GM23248 (cell line): ENCODE measurements around the gene ADAMTS17. TPM values are rescaled to one million over a fixed set of nuclear protein-coding genes. Genes with fewer than 3 reads are reported as not detected.

ENCODE experiments used
- DNase-seq: peaks from one replicate; pipeline ENCODE4 v3.0.0-alpha.2; 2015
- H2AFZ ChIP-seq: fragments of 200-600 bp; sonication (generic); 2 replicates; pipeline ENCODE4 v1.6.1; 2016; ENCODE audit warnings: antibody characterized with exemption
- H3F3A ChIP-seq: fragments of 200-600 bp; sonication (generic); 2 replicates; pipeline ENCODE4 v1.6.1; 2016; ENCODE audit warnings: mild to moderate bottlenecking, antibody characterized with exemption, mixed run types; ENCODE audit not compliant: insufficient read depth
- H3K27ac ChIP-seq: fragments of 200-600 bp; sonication (generic); 2 replicates; pipeline ENCODE4 v1.5.1; 2016; ENCODE audit warnings: mild to moderate bottlenecking
- H3K27me3 ChIP-seq: fragments of 200-600 bp; sonication (generic); replicated peaks from 2 replicates; pipeline ENCODE4 v1.6.1; 2016; ENCODE audit warnings: mild to moderate bottlenecking; ENCODE audit not compliant: insufficient read depth
- H3K36me3 ChIP-seq: fragments of 200-600 bp; sonication (generic); 2 replicates; pipeline ENCODE4 v1.6.1; 2016; ENCODE audit warnings: low read depth, mild to moderate bottlenecking
- H3K4me1 ChIP-seq: fragments of 200-600 bp; sonication (generic); 2 replicates; pipeline ENCODE4 v1.6.1; 2016; ENCODE audit warnings: mild to moderate bottlenecking; ENCODE audit not compliant: insufficient read depth
- H3K4me2 ChIP-seq: fragments of 200-600 bp; sonication (generic); one replicate; pipeline ENCODE4 v1.6.1; 2016; ENCODE audit warnings: mild to moderate bottlenecking; ENCODE audit not compliant: unreplicated experiment
- H3K4me3 ChIP-seq: fragments of 200-600 bp; sonication (generic); 2 replicates; pipeline ENCODE4 v1.5.1; 2016; ENCODE audit warnings: mild to moderate bottlenecking
- H3K79me2 ChIP-seq: fragments of 200-600 bp; sonication (generic); 2 replicates; pipeline ENCODE4 v1.6.1; 2016; ENCODE audit warnings: mild to moderate bottlenecking; ENCODE audit not compliant: insufficient read depth
- H3K9ac ChIP-seq: fragments of 200-600 bp; sonication (generic); 2 replicates; pipeline ENCODE4 v1.6.1; 2016; ENCODE audit warnings: mild to moderate bottlenecking
- H3K9me2 ChIP-seq: fragments of 200-600 bp; sonication (generic); 2 replicates; pipeline ENCODE4 v1.6.1; 2016; ENCODE audit warnings: mixed run types, mild to moderate bottlenecking, moderate library complexity; ENCODE audit not compliant: insufficient read depth
- H3K9me3 ChIP-seq: fragments of 200-600 bp; sonication (generic); one replicate; pipeline ENCODE4 v1.6.1; 2017; ENCODE audit warnings: low read depth
- H4K20me1 ChIP-seq: fragments of 200-600 bp; sonication (generic); 2 replicates; pipeline ENCODE4 v1.6.0; 2016; ENCODE audit not compliant: insufficient read depth
- EZH2 ChIP-seq: fragments of 200-600 bp; sonication (generic); IDR thresholded peaks from 2 replicates; pipeline ENCODE4 v1.6.1; 2018; ENCODE audit warnings: antibody characterized with exemption, mild to moderate bottlenecking; ENCODE audit not compliant: insufficient read depth, poor library complexity, severe bottlenecking
- EZH2phosphoT487 ChIP-seq: fragments of 200-600 bp; sonication (generic); IDR thresholded peaks from 2 replicates; pipeline ENCODE4 v1.6.1; 2018; ENCODE audit warnings: antibody characterized with exemption, moderate library complexity, mild to moderate bottlenecking, low read depth; ENCODE audit not compliant: insufficient read depth
- WGBS, 2 experiments: methylation state at CpG; one replicate each; pipeline ENCODE4 v1.1.6; 2015 to 2017; ENCODE audit warnings: low lambda C conversion rate in 2 of 2, low coverage in 1 of 2; ENCODE audit errors: missing lambda C conversion rate in 2 of 2; 5-methylcytosine and 5-hydroxymethylcytosine counted together
- in situ Hi-C: fragments of 300-500 bp; cut with MboI; formaldehyde crosslinking; loops from 2 replicates; pipeline ENCODE4 v1.15.0; 2020
- polyA plus RNA-seq: library from polyadenylated mRNA; unstranded; fragments of >200 nt; fragmentation: Nextera tagmentation; extraction: Ambion mirVana; gene quantifications from 2 replicates; pipeline ENCODE4 v1.2.1, GENCODE V29; 2016
- total RNA-seq: library from RNA; depleted of rRNA; stranded (reverse); fragments of >200 nt; shearing (Covaris generic); gene quantifications from 2 replicates; pipeline ENCODE4 v1.2.3, GENCODE V29; 2014

The ADAMTS17 gene
- total and polyA plus RNA-seq, 2 experiments from 2014 or later, result not detected

GRCh38 chr15:100109486-100110035 is 232.2 kb downstream of the ADAMTS17 start:
- Histone ChIP-seq H4K20me1 (no peaks in the 10 kb centered on the region), H3K9ac (no peak overlapping the region), H3K4me1 (peaks cover 11% of the 10 kb centered on the region; the same call in 1 of the 2 replicates), H3K27me3 (no peaks in the 10 kb centered on the region), H3K9me2 (no peaks in the 10 kb centered on the region), H3F3A (no peaks in the 10 kb centered on the region), H3K4me3 (no peak overlapping the region), H3K9me3 (no peaks in the 10 kb centered on the region), H3K4me2 (no peak overlapping the region), H3K27ac (no peak overlapping the region), H2AFZ (no peak overlapping the region), H3K79me2 (no peaks in the 10 kb centered on the region), H3K36me3 (no peaks in the 10 kb centered on the region)
- DNase-seq, result no peak
- WGBS, 2 experiments, result 75 to 80% methylated on average over 14 of the region's 14 CpGs
- in situ Hi-C loops, result no loop called here
- TF ChIP-seq EZH2phosphoT487 (no peak), EZH2 (no peak)

GRCh38 chr15:100108846-100109245 is 232.9 kb downstream of the ADAMTS17 start:
- Histone ChIP-seq H2AFZ (no peak overlapping the region), H3K9me3 (no peaks in the 10 kb centered on the region), H3F3A (no peaks in the 10 kb centered on the region), H3K4me2 (no peak overlapping the region), H3K4me3 (no peak overlapping the region), H3K79me2 (no peaks in the 10 kb centered on the region), H3K36me3 (no peaks in the 10 kb centered on the region), H3K4me1 (peaks cover 11% of the 10 kb centered on the region; the same call in 1 of the 2 replicates), H4K20me1 (no peaks in the 10 kb centered on the region), H3K27me3 (no peaks in the 10 kb centered on the region), H3K27ac (no peak overlapping the region), H3K9me2 (no peaks in the 10 kb centered on the region), H3K9ac (no peak overlapping the region)
- 89 to 97% methylated on average over 15 of the region's 15 CpGs for WGBS, 2 experiments
- in situ Hi-C loops, result no loop called here
- no peak for TF ChIP-seq EZH2phosphoT487
- no peak for TF ChIP-seq EZH2
- DNase-seq, result no peak

DNA sequence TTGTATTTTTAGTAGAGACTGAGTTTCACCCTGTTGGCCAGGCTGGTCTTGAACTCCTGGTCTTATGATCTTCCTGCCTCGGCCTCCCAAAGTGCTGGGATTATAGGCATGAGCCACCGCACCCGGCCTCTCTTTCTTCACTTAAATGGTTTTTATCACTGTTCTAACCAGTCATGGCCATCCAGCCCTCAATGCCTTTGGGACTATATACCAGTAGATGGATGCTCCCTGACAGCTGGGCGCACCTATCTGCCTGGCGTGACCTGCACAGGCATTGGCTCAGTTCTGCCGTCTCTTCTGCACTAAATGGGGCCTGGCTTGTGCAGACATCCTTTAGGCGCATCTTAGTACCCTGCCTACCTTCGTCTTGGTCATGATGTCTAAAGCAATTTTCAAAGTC is 233.4 kb downstream of the ADAMTS17 start:
- TF ChIP-seq EZH2phosphoT487, result no peak
- no peak for TF ChIP-seq EZH2
- Histone ChIP-seq H3K27me3 (no peaks in the 10 kb centered on the region), H3K79me2 (no peaks in the 10 kb centered on the region), H3K9me3 (no peaks in the 10 kb centered on the region), H3K4me2 (no peak overlapping the region), H3K27ac (no peak overlapping the region), H3F3A (no peaks in the 10 kb centered on the region), H3K36me3 (no peaks in the 10 kb centered on the region), H2AFZ (no peak overlapping the region), H4K20me1 (no peaks in the 10 kb centered on the region), H3K4me3 (no peak overlapping the region), H3K9ac (no peak overlapping the region), H3K4me1 (peaks cover 11% of the 10 kb centered on the region; the same call in 1 of the 2 replicates), H3K9me2 (no peaks in the 10 kb centered on the region)
- in situ Hi-C loops, result no loop called here
- 75 to 82% methylated on average over 8 of the region's 8 CpGs for WGBS, 2 experiments
- DNase-seq, result no peak

- H3K27me3 ChIP-seq, result no peaks in the 10 kb centered on the region
- TF ChIP-seq EZH2phosphoT487, result no peak
- TF ChIP-seq EZH2, result no peak
- no peaks in the 10 kb centered on the region for H4K20me1 ChIP-seq
- H3K9me3 ChIP-seq, result no peaks in the 10 kb centered on the region
- H3K9me2 ChIP-seq, result no peaks in the 10 kb centered on the region
- no peak for DNase-seq
- H3K4me3 ChIP-seq, result no peak overlapping the region
- WGBS, 2 experiments, result 75 to 77% methylated on average over 10 to 11 of the region's 11 CpGs
- no peak overlapping the region for H3K9ac ChIP-seq
- H3K36me3 ChIP-seq, result no peaks in the 10 kb centered on the region
- no peak overlapping the region for H3K27ac ChIP-seq
- peaks cover 11% of the 10 kb centered on the region; the same call in 1 of the 2 replicates for H3K4me1 ChIP-seq
- no peaks in the 10 kb centered on the region for H3K79me2 ChIP-seq
- in situ Hi-C loops, result no loop called here
- no peaks in the 10 kb centered on the region for H3F3A ChIP-seq
- no peak overlapping the region for H2AFZ ChIP-seq
- H3K4me2 ChIP-seq, result no peak overlapping the region
These were observed 234.1 kb downstream of the ADAMTS17 start for GRCh38 chr15:100107606-100108225.
